GM19099 (cell line): ENCODE measurements around the gene UBE2R2.
A peak's percentile ranks its signal among the peaks of the same experiment; 100 is the strongest.

Experiments
- POLR2A ChIP-seq: IDR thresholded peaks from 3 replicates; pipeline ENCODE4 v1.6.1; 2011; ENCODE audit warnings: low read depth; ENCODE audit not compliant: insufficient read length; ENCODE audit errors: extremely low read depth

Gene UBE2R2

GRCh38 chr9:33921967-33922895 lies 105.3 kb downstream of the UBE2R2 start:
- peak; percentile 33 for TF ChIP-seq POLR2A

- TF ChIP-seq POLR2A, result no peak
Measured at GRCh38 chr9:33923079-33923478, 106.1 kb downstream of the UBE2R2 start.

GRCh38 chr9:33923998-33924701 lies 107.2 kb downstream of the UBE2R2 start:
- TF ChIP-seq POLR2A, result no peak

- no peak for TF ChIP-seq POLR2A
Measured at GRCh38 chr9:33924978-33925797, 108.2 kb downstream of the UBE2R2 start.

GRCh38 chr9:33926746-33927485 lies 110.0 kb downstream of the UBE2R2 start:
- TF ChIP-seq POLR2A, result no peak

- TF ChIP-seq POLR2A, result no peak
Measured at GRCh38 chr9:33927694-33928093, 110.7 kb downstream of the UBE2R2 start.

GRCh38 chr9:33931326-33931725 lies 114.4 kb downstream of the UBE2R2 start:
- TF ChIP-seq POLR2A, result no peak

- no peak for TF ChIP-seq POLR2A
Measured at GRCh38 chr9:33932078-33932807, 115.3 kb downstream of the UBE2R2 start.

GRCh38 chr9:33934188-33934878 lies 117.4 kb downstream of the UBE2R2 start:
- no peak for TF ChIP-seq POLR2A

- TF ChIP-seq POLR2A, result no peak
Measured at GRCh38 chr9:33939924-33940874, 123.2 kb downstream of the UBE2R2 start.

- TF ChIP-seq POLR2A, result no peak
Measured at GRCh38 chr9:33942471-33943083, 125.6 kb downstream of the UBE2R2 start.

GRCh38 chr9:33943389-33943788 lies 126.4 kb downstream of the UBE2R2 start:
- no peak for TF ChIP-seq POLR2A
